Transverse colon (tissue), 4 donors: Measurements from ENCODE around the gene MYO1C. TPM values are rescaled to one million over a fixed set of nuclear protein-coding genes. Genes with fewer than 3 reads are reported as not detected.

Source experiments
- DNase-seq: peaks from one replicate; pipeline ENCODE4 v3.0.0-alpha.2; 2019
- H3K27ac ChIP-seq, 4 donors: fragments of 200-600 bp; sonication (generic); 2 replicates each; pipeline ENCODE4 v1.5.1; 2016 to 2018; ENCODE audit warnings: inconsistent platforms in 4 of 4
- H3K27me3 ChIP-seq: fragments of 200-600 bp; sonication (generic); 2 replicates; pipeline ENCODE4 v1.5.1; 2017; ENCODE audit warnings: inconsistent platforms
- H3K36me3 ChIP-seq, 4 donors: fragments of 200-600 bp; sonication (generic); 2 replicates each; pipeline ENCODE4 v1.5.1; 2017 to 2019; ENCODE audit warnings: inconsistent platforms in 4 of 4
- H3K4me1 ChIP-seq, 4 donors: fragments of 200-600 bp; sonication (generic); 2 replicates each; pipeline ENCODE4 v1.5.1; 2017 to 2020; ENCODE audit warnings: inconsistent platforms in 4 of 4
- H3K4me3 ChIP-seq, 4 donors: fragments of 200-600 bp; sonication (generic); 1 replicate in 1 of 4; 2 replicates in 3 of 4; pipeline versions ENCODE4 v1.5.1 to v1.6.1; 2017 to 2019; ENCODE audit warnings: inconsistent platforms in 4 of 4
- H3K9me3 ChIP-seq, 2 donors: fragments of 200-600 bp; sonication (generic); 2 replicates each; pipeline ENCODE4 v1.5.1; 2017 to 2019; ENCODE audit warnings: inconsistent platforms in 2 of 2
- EP300 ChIP-seq: sonication (generic); formaldehyde crosslinking; IDR thresholded peaks from one replicate; pipeline ENCODE4 v1.6.1; 2017; ENCODE audit warnings: antibody characterized with exemption, low read depth
- POLR2A ChIP-seq: fragments of 450-650 bp; IDR thresholded peaks from one replicate; pipeline ENCODE4 v1.6.1; 2016; ENCODE audit warnings: antibody characterized with exemption, mild to moderate bottlenecking, moderate library complexity
- POLR2AphosphoS5 ChIP-seq, 3 donors: sonication (generic); formaldehyde crosslinking; IDR thresholded peaks; one replicate each; pipeline ENCODE4 v1.6.1; 2016; ENCODE audit warnings: antibody characterized with exemption in 3 of 3
- WGBS, 2 donors: methylation state at CpG; one replicate each; pipeline ENCODE4 v1.1.5; 2018; ENCODE audit warnings: low coverage in 1 of 2; 5-methylcytosine and 5-hydroxymethylcytosine counted together
- in situ Hi-C, 4 donors: fragments of 200-750 bp; cut with MboI; loops; one replicate each; pipeline versions ENCODE4 v1.15.0 to v1.15.1; 2017; ENCODE audit warnings: low sequenced_read_pairs in 3 of 4, low pct_ligation_motif_present in 1 of 4, low pct_unique_long_range_greater_than_20kb in 1 of 4
- intact Hi-C: fragments of 100-400 bp; cut with DNase I; formaldehyde crosslinking; loops from one replicate; pipeline ENCODE4 v1.15.1; 2023; ENCODE audit warnings: low total_unique reads
- total RNA-seq, 4 donors: library from RNA; depleted of rRNA; stranded (reverse); fragments of >200 nt; gene quantifications; one replicate each; pipeline ENCODE4 v1.1.0, GENCODE V29; 2016
- TF ChIP-seq, protein P1 (sequence below), 5 experiments: fragments of 200-600 bp in 3 of 5; fragments of 450-650 bp in 2 of 5; sonication (generic) in 3 of 5; IDR thresholded peaks; 1 replicate in 2 of 5; 2 replicates in 3 of 5; pipeline ENCODE4 v1.5.1; 2016 to 2017; ENCODE audit warnings: antibody characterized with exemption in 5 of 5, inconsistent platforms in 3 of 5, mild to moderate bottlenecking in 2 of 5, moderate library complexity in 1 of 5

The MYO1C gene
- total RNA-seq, 4 donors from 2014 or later = 163 to 456 (median 219) TPM

DNA sequence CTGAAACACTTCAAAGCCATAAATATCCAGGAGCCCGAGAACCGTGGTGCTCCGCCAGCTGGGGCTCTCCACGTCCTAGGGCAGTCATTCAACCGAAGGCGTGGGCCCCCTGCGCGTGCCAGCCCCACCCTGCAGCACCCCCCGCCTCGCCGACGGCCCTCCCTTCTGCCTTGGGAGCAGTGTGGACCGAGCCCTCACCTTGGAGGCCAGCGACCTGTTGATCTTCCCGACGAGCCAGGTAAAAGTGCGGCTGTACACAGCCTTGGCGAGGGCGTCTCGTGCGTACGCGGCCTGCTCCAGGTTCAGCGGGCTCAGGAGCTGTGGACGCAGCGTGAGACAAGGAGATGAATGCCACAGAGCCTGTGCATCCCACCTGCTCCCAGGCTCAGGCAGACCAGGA is 14.1 kb downstream of the MYO1C start:
- in situ Hi-C loops = no loop called here
- H3K27ac ChIP-seq = no peak overlapping the region
- H3K4me1 ChIP-seq = peaks cover 0 to 9% (median 4%) of the 10 kb centered on the region in 4 donors
- intact Hi-C loops = no loop called here
- DNase-seq = no peak
- TF ChIP-seq, protein P1, sequence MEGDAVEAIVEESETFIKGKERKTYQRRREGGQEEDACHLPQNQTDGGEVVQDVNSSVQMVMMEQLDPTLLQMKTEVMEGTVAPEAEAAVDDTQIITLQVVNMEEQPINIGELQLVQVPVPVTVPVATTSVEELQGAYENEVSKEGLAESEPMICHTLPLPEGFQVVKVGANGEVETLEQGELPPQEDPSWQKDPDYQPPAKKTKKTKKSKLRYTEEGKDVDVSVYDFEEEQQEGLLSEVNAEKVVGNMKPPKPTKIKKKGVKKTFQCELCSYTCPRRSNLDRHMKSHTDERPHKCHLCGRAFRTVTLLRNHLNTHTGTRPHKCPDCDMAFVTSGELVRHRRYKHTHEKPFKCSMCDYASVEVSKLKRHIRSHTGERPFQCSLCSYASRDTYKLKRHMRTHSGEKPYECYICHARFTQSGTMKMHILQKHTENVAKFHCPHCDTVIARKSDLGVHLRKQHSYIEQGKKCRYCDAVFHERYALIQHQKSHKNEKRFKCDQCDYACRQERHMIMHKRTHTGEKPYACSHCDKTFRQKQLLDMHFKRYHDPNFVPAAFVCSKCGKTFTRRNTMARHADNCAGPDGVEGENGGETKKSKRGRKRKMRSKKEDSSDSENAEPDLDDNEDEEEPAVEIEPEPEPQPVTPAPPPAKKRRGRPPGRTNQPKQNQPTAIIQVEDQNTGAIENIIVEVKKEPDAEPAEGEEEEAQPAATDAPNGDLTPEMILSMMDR (IDR thresholded peaks at IDR 0.05) = no peak
- TF ChIP-seq POLR2A (no peak), POLR2AphosphoS5 (IDR thresholded peaks at IDR 0.05) (no peak), EP300 (no peak)
- no peaks in the 10 kb centered on the region for H3K27me3 ChIP-seq
- peaks cover 0 to 36% (median 12%) of the 10 kb centered on the region in 4 donors for H3K36me3 ChIP-seq
- H3K4me3 ChIP-seq = no peak overlapping the region
- 90% methylated on average over 26 of the region's 26 CpGs; no CpG with 5 or more reads in 1 of the 2 donors for WGBS, 2 donors
- no peaks in the 10 kb centered on the region for H3K9me3 ChIP-seq

DNA sequence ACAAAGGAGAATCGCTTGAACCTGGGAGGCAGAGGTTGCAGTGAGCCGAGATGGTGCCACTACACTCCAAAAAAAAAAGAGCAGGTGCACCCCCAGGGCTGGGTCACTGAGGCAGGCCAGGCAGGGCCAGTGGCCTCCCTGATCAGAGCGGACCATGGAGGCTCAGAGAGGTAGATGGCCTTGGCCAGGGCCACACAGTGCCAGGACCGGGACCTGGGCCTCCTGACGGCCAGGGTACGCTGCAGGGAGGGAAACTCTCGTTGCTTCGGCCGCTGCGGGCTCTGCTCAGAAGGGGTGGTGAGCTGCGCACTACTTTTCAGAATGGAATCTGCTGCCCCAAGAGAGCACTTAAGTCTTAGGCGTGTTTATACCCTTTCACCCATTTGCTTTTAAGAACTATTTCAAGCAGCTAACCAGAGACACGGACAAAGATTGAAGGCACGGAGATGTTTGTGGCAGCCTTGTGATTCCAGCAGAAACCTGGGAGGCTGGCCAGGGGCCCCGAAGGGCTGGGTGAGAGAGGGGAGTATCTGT is 17.1 kb downstream of the MYO1C start:
- Histone ChIP-seq H3K36me3 (peaks cover 0 to 49% (median 19%) of the 10 kb centered on the region in 4 donors), H3K27ac (no peak overlapping the region)
- DNase-seq = no peak

DNA sequence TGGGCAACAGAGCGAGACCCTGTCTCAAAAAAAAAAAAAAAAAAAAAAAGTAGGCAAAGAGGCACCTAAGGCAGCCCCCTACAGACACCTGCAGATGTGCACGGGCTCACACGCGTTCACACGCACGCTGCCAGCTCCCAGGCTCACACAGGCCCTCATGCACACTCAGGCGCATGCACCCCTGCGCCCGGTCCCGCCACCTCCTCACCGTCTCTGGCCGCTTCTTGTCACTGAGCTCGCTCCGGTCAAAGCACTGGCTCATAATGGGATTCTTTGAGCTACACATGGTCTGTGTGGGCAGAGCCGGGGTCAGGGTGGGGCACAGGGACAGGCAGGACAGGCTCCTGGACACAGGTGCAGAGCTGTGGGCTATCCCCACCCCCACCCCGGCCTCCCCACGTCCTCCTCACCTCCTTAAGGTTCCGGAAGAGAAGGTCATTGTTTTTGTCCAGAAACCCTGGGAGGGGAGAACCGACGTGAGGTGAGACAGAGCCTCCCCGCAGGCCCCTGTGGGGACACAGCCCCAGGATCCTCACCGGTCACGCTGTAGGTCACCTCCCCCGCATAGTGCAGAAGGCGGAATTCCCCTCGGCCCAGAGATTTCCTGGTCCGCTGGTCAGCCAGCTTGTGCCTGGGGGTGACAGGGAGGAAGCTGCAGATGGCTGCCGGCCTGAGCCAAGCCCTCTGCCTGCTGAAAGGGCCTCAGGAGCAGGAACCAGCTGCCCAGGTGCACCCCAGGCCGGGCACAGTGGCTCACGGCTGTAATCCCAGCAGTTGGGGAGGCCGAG is 17.9 kb downstream of the MYO1C start:
- in situ Hi-C loops (no loop called here), intact Hi-C loops (no loop called here)
- Histone ChIP-seq H3K36me3 (peaks cover 0 to 50% (median 23%) of the 10 kb centered on the region in 4 donors), H3K4me3 (no peak overlapping the region), H3K27me3 (no peaks in the 10 kb centered on the region), H3K4me1 (no peaks in the 10 kb centered on the region), H3K9me3 (no peaks in the 10 kb centered on the region), H3K27ac (no peak overlapping the region)
- TF ChIP-seq POLR2A (no peak), POLR2AphosphoS5 (IDR thresholded peaks at IDR 0.05) (no peak), EP300 (no peak)
- TF ChIP-seq, protein P1 (IDR thresholded peaks at IDR 0.05) = no peak
- 85 to 88% methylated on average over 14 to 31 of the region's 31 CpGs for WGBS, 2 donors
- no peak for DNase-seq

More for the DNA sequence above, 17.1 kb downstream of the MYO1C start:
- H3K9me3 ChIP-seq = no peaks in the 10 kb centered on the region
- intact Hi-C loops = no loop called here
- in situ Hi-C loops = no loop called here
- no peaks in the 10 kb centered on the region for H3K4me1 ChIP-seq
- TF ChIP-seq POLR2A (no peak), POLR2AphosphoS5 (IDR thresholded peaks at IDR 0.05) (no peak), EP300 (no peak)
- TF ChIP-seq, protein P1 (IDR thresholded peaks at IDR 0.05) = no peak
- H3K27me3 ChIP-seq = no peaks in the 10 kb centered on the region
- no peak overlapping the region for H3K4me3 ChIP-seq
- WGBS, 2 donors = 94% methylated on average over 15 of the region's 15 CpGs; no CpG with 5 or more reads in 1 of the 2 donors

DNA sequence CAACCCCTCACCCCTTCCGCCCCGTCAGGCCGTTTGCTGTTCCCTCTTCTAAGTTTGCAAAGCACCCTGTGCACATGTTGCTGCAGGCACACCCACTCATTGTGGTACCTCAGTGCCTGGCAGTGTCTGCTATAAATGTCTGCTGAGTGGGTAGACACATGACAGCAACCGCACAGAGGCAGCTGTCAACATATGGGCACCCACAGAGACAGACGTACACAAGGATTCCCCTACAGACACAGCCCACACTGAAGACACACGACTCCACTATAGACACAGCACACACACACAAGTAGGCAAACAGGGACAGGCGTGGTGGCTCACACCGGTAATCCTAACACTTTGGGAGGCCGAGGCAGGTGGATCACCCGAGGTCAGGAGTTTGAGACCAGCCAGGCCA is 18.6 kb downstream of the MYO1C start:
- Histone ChIP-seq H3K9me3 (no peaks in the 10 kb centered on the region), H3K36me3 (peaks cover 0 to 48% (median 23%) of the 10 kb centered on the region in 4 donors), H3K4me1 (no peaks in the 10 kb centered on the region), H3K27ac (no peak overlapping the region), H3K27me3 (no peaks in the 10 kb centered on the region), H3K4me3 (no peak overlapping the region)
- 84% methylated on average over 10 of the region's 10 CpGs; no CpG with 5 or more reads in 1 of the 2 donors for WGBS, 2 donors
- in situ Hi-C loops = no loop called here
- intact Hi-C loops = no loop called here
- DNase-seq = no peak
- TF ChIP-seq EP300 (no peak), POLR2A (no peak)
- TF ChIP-seq, protein P1 (IDR thresholded peaks at IDR 0.05) = no peak
